Right kidney (tissue), 9 donors: ENCODE data around the gene GON4L.
A peak's percentile ranks its signal among the peaks of the same experiment; 100 is the strongest.
"Not testable (repeated sequence)": the region's sequence is repeated elsewhere in the genome, so short reads cannot be mapped to it uniquely, and the experiment has no call there.

Experiments
- DNase-seq: peaks from one replicate; pipeline ENCODE4 v3.0.0-alpha.2; 2016
- long read RNA-seq, 8 donors: transcript quantifications; one replicate each; lab custom pipeline, GENCODE V29; 2026

The GON4L gene, protein sequence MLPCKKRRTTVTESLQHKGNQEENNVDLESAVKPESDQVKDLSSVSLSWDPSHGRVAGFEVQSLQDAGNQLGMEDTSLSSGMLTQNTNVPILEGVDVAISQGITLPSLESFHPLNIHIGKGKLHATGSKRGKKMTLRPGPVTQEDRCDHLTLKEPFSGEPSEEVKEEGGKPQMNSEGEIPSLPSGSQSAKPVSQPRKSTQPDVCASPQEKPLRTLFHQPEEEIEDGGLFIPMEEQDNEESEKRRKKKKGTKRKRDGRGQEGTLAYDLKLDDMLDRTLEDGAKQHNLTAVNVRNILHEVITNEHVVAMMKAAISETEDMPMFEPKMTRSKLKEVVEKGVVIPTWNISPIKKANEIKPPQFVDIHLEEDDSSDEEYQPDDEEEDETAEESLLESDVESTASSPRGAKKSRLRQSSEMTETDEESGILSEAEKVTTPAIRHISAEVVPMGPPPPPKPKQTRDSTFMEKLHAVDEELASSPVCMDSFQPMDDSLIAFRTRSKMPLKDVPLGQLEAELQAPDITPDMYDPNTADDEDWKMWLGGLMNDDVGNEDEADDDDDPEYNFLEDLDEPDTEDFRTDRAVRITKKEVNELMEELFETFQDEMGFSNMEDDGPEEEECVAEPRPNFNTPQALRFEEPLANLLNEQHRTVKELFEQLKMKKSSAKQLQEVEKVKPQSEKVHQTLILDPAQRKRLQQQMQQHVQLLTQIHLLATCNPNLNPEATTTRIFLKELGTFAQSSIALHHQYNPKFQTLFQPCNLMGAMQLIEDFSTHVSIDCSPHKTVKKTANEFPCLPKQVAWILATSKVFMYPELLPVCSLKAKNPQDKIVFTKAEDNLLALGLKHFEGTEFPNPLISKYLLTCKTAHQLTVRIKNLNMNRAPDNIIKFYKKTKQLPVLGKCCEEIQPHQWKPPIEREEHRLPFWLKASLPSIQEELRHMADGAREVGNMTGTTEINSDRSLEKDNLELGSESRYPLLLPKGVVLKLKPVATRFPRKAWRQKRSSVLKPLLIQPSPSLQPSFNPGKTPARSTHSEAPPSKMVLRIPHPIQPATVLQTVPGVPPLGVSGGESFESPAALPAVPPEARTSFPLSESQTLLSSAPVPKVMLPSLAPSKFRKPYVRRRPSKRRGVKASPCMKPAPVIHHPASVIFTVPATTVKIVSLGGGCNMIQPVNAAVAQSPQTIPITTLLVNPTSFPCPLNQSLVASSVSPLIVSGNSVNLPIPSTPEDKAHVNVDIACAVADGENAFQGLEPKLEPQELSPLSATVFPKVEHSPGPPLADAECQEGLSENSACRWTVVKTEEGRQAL (N-terminal part only)
- long read RNA-seq, donor 1, partial matches to known transcripts: 5 of 6 reads
- long read RNA-seq, donor 1, other reads (novel, unspliced or antisense): 0 of 6 reads
- long read RNA-seq, donor 2, partial matches to known transcripts: 0 of 1 reads
- long read RNA-seq, donor 2, other reads (novel, unspliced or antisense): 0 of 1 reads
- long read RNA-seq, donor 3, partial matches to known transcripts: 0 of 1 reads
- long read RNA-seq, donor 3, other reads (novel, unspliced or antisense): 0 of 1 reads
- long read RNA-seq, donor 4: 0 reads
- long read RNA-seq, donor 5, full-length matches to known transcripts: 2 of 2 reads
- long read RNA-seq, donor 5, partial matches to known transcripts: 0 of 2 reads
- long read RNA-seq, donor 5, other reads (novel, unspliced or antisense): 0 of 2 reads
- long read RNA-seq, donor 6, partial matches to known transcripts: 0 of 1 reads
- long read RNA-seq, donor 6, other reads (novel, unspliced or antisense): 0 of 1 reads
- long read RNA-seq, donor 7: 0 reads
- long read RNA-seq, donor 8, partial matches to known transcripts: 0 of 1 reads
- long read RNA-seq, donor 8, other reads (novel, unspliced or antisense): 0 of 1 reads

DNA sequence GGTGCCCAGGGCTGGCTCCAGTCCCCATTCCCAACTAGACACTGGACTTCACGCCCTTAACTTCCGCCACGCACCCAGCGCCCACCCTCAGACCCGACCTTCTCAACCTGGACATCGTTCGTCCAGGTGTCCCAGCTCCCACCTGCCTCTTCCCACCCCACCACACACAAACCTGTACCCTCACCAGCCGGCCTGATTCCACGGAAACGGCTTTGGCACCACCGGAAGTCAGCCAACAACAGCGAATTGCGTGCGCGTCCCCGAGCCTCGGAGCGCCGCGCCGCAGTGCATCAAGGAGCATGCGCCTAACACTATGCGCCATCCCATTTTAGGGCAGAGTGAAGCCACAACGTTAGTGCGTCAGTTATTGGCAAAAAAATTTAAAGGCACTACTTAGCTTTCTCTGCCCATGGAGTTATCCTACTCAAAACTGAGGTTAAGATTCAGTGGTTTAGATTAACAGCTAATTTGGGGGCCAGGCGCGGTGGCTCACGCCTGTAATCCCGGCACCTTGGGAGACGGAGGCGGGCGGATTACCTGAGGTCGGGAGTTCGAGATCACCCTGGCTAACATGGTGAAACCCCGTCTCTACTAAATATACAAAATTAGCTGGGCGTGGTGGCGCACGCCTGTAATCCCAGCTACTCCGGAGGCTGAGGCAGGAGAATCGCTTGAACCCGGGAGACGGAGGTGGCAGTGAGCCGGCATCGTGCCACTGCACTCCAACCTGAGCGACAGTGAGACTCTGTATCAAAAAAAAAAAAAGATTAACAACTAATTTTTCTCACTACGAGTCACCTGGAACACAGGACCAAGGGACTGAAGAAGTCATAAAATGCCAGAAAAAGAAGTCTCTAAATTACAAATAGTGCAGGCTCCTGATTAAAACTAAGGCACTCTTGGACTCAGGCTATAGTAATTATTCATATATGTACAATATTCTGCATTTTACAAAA lies at the start of gene GON4L:
Gene GON4L (minus strand): TSS at position 240 of the 956 bp plus-strand sequence. CDS start 3,434 bp downstream, outside the sequence.
- DNase-seq: peak; percentile 80

DNA sequence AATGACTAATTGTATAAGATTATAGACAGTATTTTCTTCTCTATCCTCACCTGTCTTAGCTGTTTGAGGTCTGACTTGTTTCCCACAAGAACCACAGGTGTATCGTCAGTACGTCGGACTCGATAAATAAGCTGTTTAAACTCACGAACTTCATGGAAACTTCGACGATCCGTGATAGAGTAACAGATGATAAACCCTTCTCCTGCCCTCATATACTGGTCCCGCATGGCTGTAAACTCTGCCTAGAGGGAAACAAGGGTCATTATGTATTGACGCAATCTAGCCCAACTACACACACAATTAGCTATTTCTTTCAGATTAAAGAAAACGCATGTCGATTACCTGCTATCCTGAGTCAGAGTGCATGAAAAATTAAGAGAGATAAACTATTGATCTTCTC lies 47.2 kb upstream of the GON4L start:
- no peak for DNase-seq

- DNase-seq: no peak
Measured at GRCh38 chr1:155900161-155900560, 43.1 kb upstream of the GON4L start.

GRCh38 chr1:155899683-155900082 lies 42.7 kb upstream of the GON4L start:
- no peak for DNase-seq

- DNase-seq: no peak
Measured at GRCh38 chr1:155898888-155899287, 41.9 kb upstream of the GON4L start.

GRCh38 chr1:155897746-155898145 lies 40.7 kb upstream of the GON4L start:
- no peak for DNase-seq

GRCh38 chr1:155896476-155896875 lies 39.5 kb upstream of the GON4L start:
- DNase-seq: not testable (repeated sequence)

DNA sequence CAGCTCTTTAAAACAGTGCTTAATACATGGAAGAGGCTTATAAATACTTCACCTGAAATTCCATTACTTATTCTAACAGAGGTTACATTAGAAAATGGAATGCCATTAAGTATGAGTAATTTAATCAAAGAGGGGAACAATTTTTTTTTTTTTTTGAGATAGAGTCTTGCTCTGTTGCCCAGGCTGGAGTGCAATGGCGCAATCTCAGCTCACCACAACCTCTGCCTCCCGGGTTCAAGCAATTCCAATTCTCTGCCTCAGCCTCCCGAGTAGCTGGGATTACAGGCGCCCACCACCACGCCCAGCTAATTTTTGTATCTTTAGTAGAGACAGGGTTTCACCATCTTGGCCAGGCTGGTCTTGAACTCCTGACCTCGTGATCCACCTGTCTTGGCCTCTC lies 38.6 kb upstream of the GON4L start:
- not testable (repeated sequence) for DNase-seq

DNA sequence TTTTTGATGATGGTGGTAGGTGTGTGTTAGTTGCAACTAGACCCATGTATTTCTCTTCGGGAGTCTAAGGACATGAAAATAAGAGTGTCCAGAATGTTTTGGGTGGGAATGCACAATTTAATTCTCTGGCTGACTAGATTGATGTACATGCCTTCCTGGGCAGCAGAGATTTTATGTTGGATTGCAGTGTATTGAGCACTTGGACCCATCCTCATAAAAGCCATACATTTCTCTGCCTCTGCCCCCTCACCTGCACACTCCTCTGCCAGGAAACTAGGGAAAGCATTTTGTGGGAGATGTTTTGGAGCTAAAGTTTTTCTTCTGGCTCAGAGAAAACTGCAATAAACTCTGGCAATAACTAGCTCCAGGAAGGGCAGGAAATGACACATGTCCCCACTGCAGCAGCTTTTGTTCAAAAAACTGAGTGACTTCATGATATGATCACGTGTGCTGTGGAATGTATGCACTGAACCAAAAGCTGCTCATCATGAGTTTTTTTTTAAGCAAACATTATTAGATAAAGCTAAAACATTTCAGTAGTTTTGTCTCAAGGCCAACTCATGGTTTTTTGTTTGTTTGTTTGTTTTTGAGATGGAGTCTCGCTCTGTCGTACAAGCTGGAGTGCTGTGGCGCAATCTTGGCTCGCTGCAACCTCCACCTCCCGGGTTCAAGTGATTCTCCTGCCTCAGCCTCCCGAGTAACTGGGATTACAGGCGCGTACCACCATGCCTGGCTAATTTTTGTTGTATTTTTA lies 36.6 kb upstream of the GON4L start:
- DNase-seq: peak; percentile 5

- no peak for DNase-seq
Measured at GRCh38 chr1:155892796-155893195, 35.8 kb upstream of the GON4L start.

GRCh38 chr1:155890251-155890650 lies 33.2 kb upstream of the GON4L start:
- no peak for DNase-seq

GRCh38 chr1:155889566-155889965 lies 32.6 kb upstream of the GON4L start:
- no peak for DNase-seq

DNA sequence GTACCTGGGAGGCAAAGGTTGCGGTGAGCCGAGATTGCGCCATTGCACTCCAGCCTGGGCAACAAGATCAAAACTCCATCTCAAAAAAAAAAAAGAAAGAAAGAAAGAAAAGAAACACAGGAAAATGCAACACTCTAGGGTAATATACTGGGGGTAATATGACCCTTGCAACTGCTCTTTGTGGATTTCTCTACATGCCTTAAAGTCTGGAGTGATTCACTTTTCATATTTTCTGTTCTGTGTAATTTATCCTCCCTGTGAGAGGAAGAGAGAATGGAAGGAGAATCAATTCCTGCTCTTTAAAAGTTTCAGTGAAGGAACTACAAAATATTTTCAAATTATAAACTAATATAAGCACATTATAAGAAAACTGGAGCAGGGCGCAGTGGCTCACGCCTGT lies 31.5 kb upstream of the GON4L start:
- no peak for DNase-seq

DNA sequence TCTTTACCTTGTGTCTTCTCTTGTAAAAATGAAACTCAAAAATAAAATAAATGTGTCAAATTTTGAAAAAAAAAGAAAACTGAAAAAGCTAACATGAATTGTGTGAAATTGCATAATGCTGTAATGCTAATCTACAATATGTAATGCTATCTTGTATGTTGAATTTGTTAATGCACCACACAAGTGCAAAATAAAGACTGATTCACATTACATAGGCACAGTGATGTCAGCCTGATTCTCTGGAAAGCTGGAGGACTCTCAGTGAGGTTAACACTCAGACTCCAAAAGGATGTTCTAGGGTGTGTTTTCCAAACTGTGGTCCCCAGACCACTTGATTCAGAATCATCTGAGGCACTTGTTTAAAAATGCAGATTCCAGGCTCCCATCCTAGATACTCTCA lies 28.0 kb upstream of the GON4L start:
- DNase-seq: no peak

GRCh38 chr1:155884031-155884960 lies 27.3 kb upstream of the GON4L start:
- no peak for DNase-seq

DNA sequence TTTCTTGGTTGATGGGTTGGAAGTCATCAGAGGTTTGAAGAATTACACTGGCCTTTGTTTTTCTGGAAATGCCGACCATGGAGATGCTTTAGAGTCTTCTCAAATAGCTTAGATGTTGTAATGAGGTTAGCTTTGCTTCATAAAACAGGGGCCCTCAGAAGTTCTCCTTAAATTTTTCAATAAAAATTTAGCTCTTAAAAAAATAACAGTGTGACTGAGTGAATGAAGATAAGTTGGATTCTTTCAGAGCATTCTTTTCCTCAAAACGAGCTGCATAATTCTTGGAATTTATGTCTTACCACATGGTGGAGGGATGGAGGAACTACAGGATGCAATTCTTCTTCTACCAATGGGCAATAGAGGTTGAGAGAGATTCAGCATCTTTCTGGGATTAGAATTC lies 25.8 kb upstream of the GON4L start:
- no peak for DNase-seq

- no peak for DNase-seq
Measured at GRCh38 chr1:155882235-155882634, 25.2 kb upstream of the GON4L start.

DNA sequence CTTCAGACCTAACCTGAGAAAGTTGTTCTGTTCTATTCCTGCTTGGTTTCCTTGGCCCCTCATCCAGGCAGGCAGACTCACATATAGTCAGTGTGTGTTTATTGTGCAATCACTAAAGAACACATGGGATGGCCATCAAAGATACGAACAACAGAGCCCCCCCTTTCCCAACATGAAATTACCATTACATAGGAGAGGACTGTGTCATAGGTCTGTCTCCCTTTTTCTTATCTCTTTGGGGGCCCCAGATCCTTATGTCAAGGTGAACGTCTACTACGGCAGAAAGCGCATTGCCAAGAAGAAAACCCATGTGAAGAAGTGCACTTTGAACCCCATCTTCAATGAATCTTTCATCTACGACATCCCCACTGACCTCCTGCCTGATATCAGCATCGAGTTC lies 23.9 kb upstream of the GON4L start:
- no peak for DNase-seq
